HepG2 (cell line): ENCODE data around the gene BEAN1. TPM values are rescaled to one million over a fixed set of nuclear protein-coding genes. Genes with fewer than 3 reads are reported as not detected.

Experiments used
- ARHGAP35 ChIP-seq: sonication (generic); formaldehyde crosslinking; IDR thresholded peaks from 2 replicates; pipeline ENCODE4 v1.9.0; 2022; ENCODE audit warnings: mild to moderate bottlenecking, inconsistent platforms, moderate library complexity, missing genetic modification reagents, borderline replicate concordance
- CHD2 ChIP-seq: IDR thresholded peaks from 2 replicates; pipeline ENCODE4 v1.6.1; 2011; ENCODE audit warnings: low read depth, low read length, improper control_type of control experiment
- CTCF ChIP-seq: sonication (generic); formaldehyde crosslinking; IDR thresholded peaks from 2 replicates; pipeline ENCODE4 v1.5.0; 2020; ENCODE audit warnings: mild to moderate bottlenecking, missing genetic modification reagents, moderate library complexity
- HDAC6 ChIP-seq: fragments of 200-600 bp; sonication (generic); IDR thresholded peaks from 2 replicates; pipeline ENCODE4 v1.7.0; 2017; ENCODE audit warnings: mild to moderate bottlenecking, antibody characterized with exemption, low read length, low read depth
- HMGXB4 ChIP-seq, 2 experiments: sonication (generic) in 1 of 2; formaldehyde crosslinking in 1 of 2; IDR thresholded peaks; 2 replicates each; pipeline versions ENCODE4 v1.4.0 to v1.6.1; 2018 to 2020; ENCODE audit warnings: missing genetic modification reagents in 2 of 2, borderline replicate concordance in 1 of 2, low read depth in 1 of 2, mild to moderate bottlenecking in 1 of 2, missing biosample characterization in 1 of 2
- HOMEZ ChIP-seq: IDR thresholded peaks from 2 replicates; pipeline ENCODE4 v1.6.1; 2016; ENCODE audit warnings: low read depth
- ISX ChIP-seq: sonication (generic); formaldehyde crosslinking; conservative IDR thresholded peaks from 2 replicates; pipeline ENCODE4 v1.5.0; 2020; ENCODE audit warnings: missing genetic modification reagents
- JUND ChIP-seq: sonication (generic); formaldehyde crosslinking; IDR thresholded peaks from 2 replicates; pipeline ENCODE4 v1.8.0; 2022; ENCODE audit warnings: mild to moderate bottlenecking, missing genetic modification reagents
- KAT7 ChIP-seq: IDR thresholded peaks from 2 replicates; pipeline ENCODE4 v1.6.1; 2018; ENCODE audit warnings: borderline replicate concordance, missing compliant biosample characterization
- MAFF ChIP-seq: IDR thresholded peaks from 2 replicates; pipeline ENCODE4 v1.6.1; 2011; ENCODE audit warnings: low read depth, low read length, improper control_type of control experiment
- MIER3 ChIP-seq: IDR thresholded peaks from 2 replicates; pipeline ENCODE4 v1.6.1; 2016; ENCODE audit warnings: missing compliant biosample characterization, borderline replicate concordance
- NR3C1 ChIP-seq: sonication (generic); formaldehyde crosslinking; IDR thresholded peaks from 2 replicates; pipeline ENCODE4 v1.4.0; 2020; ENCODE audit warnings: missing genetic modification reagents
- TBP ChIP-seq: sonication (generic); formaldehyde crosslinking; IDR thresholded peaks from 2 replicates; pipeline ENCODE4 v1.5.0; 2020; ENCODE audit warnings: missing genetic modification reagents
- USF2 ChIP-seq, 2 experiments: sonication (generic) in 1 of 2; formaldehyde crosslinking in 1 of 2; IDR thresholded peaks; 2 replicates each; pipeline versions ENCODE4 v1.5.1 to v1.6.1; 2011 to 2020; ENCODE audit warnings: borderline replicate concordance in 1 of 2, low read depth in 1 of 2, low read length in 1 of 2, mild to moderate bottlenecking in 1 of 2, missing genetic modification reagents in 1 of 2, moderate library complexity in 1 of 2
- XBP1 ChIP-seq: sonication (generic); formaldehyde crosslinking; IDR thresholded peaks from 2 replicates; pipeline ENCODE4 v1.5.0; 2020; ENCODE audit warnings: missing genetic modification reagents
- ZBTB3 ChIP-seq: sonication (generic); formaldehyde crosslinking; IDR thresholded peaks from 2 replicates; pipeline ENCODE4 v1.4.0; 2020; ENCODE audit warnings: low read depth, mild to moderate bottlenecking, moderate library complexity, missing genetic modification reagents, borderline replicate concordance
- ZNF530 ChIP-seq: sonication (generic); formaldehyde crosslinking; IDR thresholded peaks from 2 replicates; pipeline ENCODE4 v1.5.0; 2020; ENCODE audit warnings: low read depth, mild to moderate bottlenecking, missing genetic modification reagents
- ZNF557 ChIP-seq: sonication (generic); formaldehyde crosslinking; IDR thresholded peaks from 2 replicates; pipeline ENCODE4 v1.4.0; 2020; ENCODE audit warnings: missing genetic modification reagents
- ZNF567 ChIP-seq: sonication (generic); formaldehyde crosslinking; IDR thresholded peaks from 2 replicates; pipeline ENCODE4 v1.8.1; 2023; ENCODE audit warnings: mild to moderate bottlenecking, missing genetic modification reagents, borderline replicate concordance
- ZNF7 ChIP-seq: IDR thresholded peaks from 2 replicates; pipeline ENCODE4 v1.6.1; 2016; ENCODE audit warnings: missing biosample characterization, missing genetic modification reagents
- ZNF782 ChIP-seq: sonication (generic); formaldehyde crosslinking; IDR thresholded peaks from 2 replicates; pipeline ENCODE4 v1.4.0; 2020; ENCODE audit warnings: missing genetic modification reagents, mild to moderate bottlenecking, borderline replicate concordance
- ZNF879 ChIP-seq: sonication (generic); formaldehyde crosslinking; IDR thresholded peaks from 2 replicates; pipeline ENCODE4 v1.8.1; 2023; ENCODE audit warnings: missing genetic modification reagents
- polyA plus RNA-seq, 8 experiments: library from polyadenylated mRNA; depleted of rRNA in 3 of 8; stranded (reverse) in 7 of 8; unstranded in 1 of 8; fragments of >200 nt; fragmentation: Illumina TruSeq in 4 of 8; extraction: Trizol in 4 of 8; gene quantifications; 2 replicates each; pipeline versions ENCODE4 v1.2.1 to v1.2.3, GENCODE V29; 2011 to 2016; ENCODE audit warnings: low read depth in 4 of 8, missing spikeins in 1 of 8, mixed read lengths in 1 of 8; ENCODE audit not compliant: insufficient read depth in 1 of 8
- total RNA-seq, 5 experiments: library from RNA; depleted of rRNA; stranded (reverse); fragments of >200 nt; fragmentation: Illumina TruSeq; extraction: Trizol; gene quantifications; 2 replicates each; pipeline ENCODE4 v1.2.3, GENCODE V29; 2016; ENCODE audit warnings: low read depth in 1 of 5

Gene BEAN1
- total and polyA plus RNA-seq, 2 of the 13 experiments (the other 11 are each of a cell fraction or from before 2014, with no cell fraction given), result 0.53 to 1.4 TPM

GRCh38 chr16:66517586-66518263 is 90.6 kb downstream of the BEAN1 start (continued):
- no peak for TF ChIP-seq ZBTB3
- TF ChIP-seq JUND (CRISPR knock-in tag), result no peak
- no peak for TF ChIP-seq ZNF557 (CRISPR knock-in tag)
- TF ChIP-seq ZNF530 (CRISPR knock-in tag), result 0 out of 2 replicates have a peak, but pooled peaks have one; percentile 29
- no peak for TF ChIP-seq XBP1
- no peak for TF ChIP-seq MAFF
- TF ChIP-seq NR3C1 (CRISPR knock-in tag), result no peak
- TF ChIP-seq HOMEZ (CRISPR knock-in tag), result 0 out of 2 replicates have a peak, but pooled peaks have one; percentile 5
- no peak for TF ChIP-seq KAT7
- peak; percentile 31; the same call in 1 of the 2 replicates for TF ChIP-seq TBP (CRISPR knock-in tag)
- no peak for TF ChIP-seq ARHGAP35 (CRISPR knock-in tag)
- no peak for TF ChIP-seq USF2 (IDR thresholded peaks at IDR 0.05; ENCODE audit: low read depth, low read length)
- no peak for TF ChIP-seq USF2 (CRISPR knock-in tag; IDR thresholded peaks at IDR 0.05; ENCODE audit: borderline replicate concordance)
- TF ChIP-seq ZNF782 (CRISPR knock-in tag), result 0 out of 2 replicates have a peak, but pooled peaks have one; percentile 46
- TF ChIP-seq ZNF7 (CRISPR knock-in tag), result no peak
- 0 out of 2 replicates have a peak, but pooled peaks have one; percentile 63 for TF ChIP-seq ZNF567 (CRISPR knock-in tag)
- no peak for TF ChIP-seq ISX (CRISPR knock-in tag)
- TF ChIP-seq HDAC6, result no peak
- TF ChIP-seq MIER3, result no peak
- TF ChIP-seq CTCF (CRISPR knock-in tag), result 0 out of 2 replicates have a peak, but pooled peaks have one; percentile 13
- 0 out of 4 replicates have a peak, but pooled peaks of 1 of the 2 experiments have one; percentile 18 for TF ChIP-seq HMGXB4 (CRISPR knock-in tag; IDR thresholded peaks at IDR 0.05; ENCODE audit: borderline replicate concordance in 1 of 2, low read depth in 1 of 2)
- no peak for TF ChIP-seq CHD2
- 0 out of 2 replicates have a peak, but pooled peaks have one; percentile 62 for TF ChIP-seq ZNF879 (CRISPR knock-in tag)
